Thymus (tissue), 11 donors: ENCODE data around the gene ESPNL. TPM values are rescaled to one million over a fixed set of nuclear protein-coding genes. Genes with fewer than 3 reads are reported as not detected.
"Not testable (repeated sequence)": the region's sequence is repeated elsewhere in the genome, so short reads cannot be mapped to it uniquely, and the experiment has no call there.

Experiments used
- DNase-seq, 9 donors: peaks; one replicate each; pipeline ENCODE4 v3.0.0-alpha.2; 2013; ENCODE audit warnings: low spot score in 9 of 9, low read depth in 6 of 9, missing footprints in 1 of 9
- H3K27ac ChIP-seq, 2 donors: one replicate each; pipeline ENCODE4 v1.5.1; 2013; ENCODE audit warnings: control low read depth in 1 of 2, low read depth in 1 of 2, low read length in 1 of 2, mild to moderate bottlenecking in 1 of 2, moderate library complexity in 1 of 2
- H3K27me3 ChIP-seq, 2 donors: one replicate each; pipeline ENCODE4 v1.5.1; 2013; ENCODE audit warnings: low read length in 1 of 2; ENCODE audit not compliant: control insufficient read depth in 2 of 2, insufficient read depth in 1 of 2
- H3K36me3 ChIP-seq, 2 donors: one replicate each; pipeline ENCODE4 v1.5.1; 2013; ENCODE audit warnings: low read length in 1 of 2, mild to moderate bottlenecking in 1 of 2, moderate library complexity in 1 of 2; ENCODE audit not compliant: control insufficient read depth in 2 of 2, insufficient read depth in 2 of 2
- H3K4me1 ChIP-seq, 2 donors: one replicate each; pipeline ENCODE4 v1.5.1; 2013; ENCODE audit warnings: low read length in 2 of 2; ENCODE audit not compliant: control insufficient read depth in 2 of 2, insufficient read depth in 2 of 2
- H3K4me3 ChIP-seq, 2 donors: one replicate each; pipeline ENCODE4 v1.5.1; 2013; ENCODE audit warnings: low read length in 2 of 2, control low read depth in 1 of 2, mild to moderate bottlenecking in 1 of 2
- H3K9me3 ChIP-seq, 2 donors: one replicate each; pipeline ENCODE4 v1.5.1; 2013; ENCODE audit warnings: low read length in 1 of 2, mild to moderate bottlenecking in 1 of 2; ENCODE audit not compliant: control insufficient read depth in 2 of 2, insufficient read depth in 1 of 2
- WGBS: extraction: QIAGEN DNeasy Blood & Tissue Kit; methylation state at CpG from one replicate; pipeline ENCODE4 v1.1.7; 2013; 5-methylcytosine and 5-hydroxymethylcytosine counted together
- polyA plus RNA-seq: library from polyadenylated mRNA; stranded (reverse); fragments of 200-250 nt; gene quantifications from one replicate; pipeline ENCODE4 v1.2.3, GENCODE V29; 2013
- total RNA-seq: library from RNA; stranded (reverse); fragments of 120-200 nt; gene quantifications from one replicate; pipeline ENCODE4 v1.2.4, GENCODE V29; 2013
- donor health status: healthy.

The ESPNL gene
- total and polyA plus RNA-seq, 2 donors = 0.66 to 1.5 TPM

GRCh38 chr2:238061315-238062202 lies 38.6 kb upstream of the ESPNL start:
- peak overlapping the region; percentile 69 to 80 for H3K27ac ChIP-seq
- DNase-seq = peak in 4 of 9 donors; percentile 11 to 39 (median 29)
- 6% methylated on average over 29 of the region's 29 CpGs for WGBS

DNA sequence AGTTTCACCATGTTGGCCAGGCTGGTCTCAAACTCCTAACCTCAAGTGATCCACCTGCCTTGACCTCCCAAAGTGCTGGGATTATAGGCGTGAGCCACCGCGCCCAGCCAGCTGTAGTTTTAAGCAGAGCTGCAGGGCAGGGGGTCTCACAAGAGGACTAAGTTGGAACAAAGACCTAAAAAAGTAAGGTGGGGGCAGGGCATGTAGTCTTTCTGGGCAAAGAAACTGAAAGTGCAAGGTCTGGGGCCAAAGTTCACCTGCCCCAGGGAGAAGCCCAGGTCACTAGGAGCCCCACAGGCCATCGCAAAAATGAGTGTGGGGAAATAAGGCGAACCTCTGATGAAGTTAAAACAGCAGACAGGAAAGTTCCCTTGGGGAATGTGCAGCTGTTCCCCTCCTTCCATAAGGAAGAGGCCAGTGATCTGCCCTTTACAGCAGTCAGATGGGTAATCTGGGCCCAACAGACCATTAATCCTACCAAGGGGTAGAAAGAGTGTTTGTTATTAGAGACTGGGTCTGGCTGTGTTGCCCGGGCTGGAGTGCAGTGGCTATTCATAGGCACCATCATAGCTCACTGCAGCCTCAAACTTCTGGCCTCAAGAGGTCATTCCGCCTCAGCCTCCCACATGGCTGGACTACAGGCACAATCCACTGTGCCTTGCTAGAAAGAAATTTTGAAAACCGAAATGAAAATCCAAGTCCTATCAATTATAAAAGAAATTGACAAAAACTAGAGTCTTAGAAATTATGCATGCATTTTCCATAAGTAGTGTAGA lies 36.5 kb upstream of the ESPNL start:
- Histone ChIP-seq H3K27ac (no peak overlapping the region), H3K36me3 (peaks cover 10 to 24% of the 10 kb centered on the region in 2 donors), H3K9me3 (peaks cover 1 to 5% of the 10 kb centered on the region in 2 donors), H3K4me3 (no peak overlapping the region), H3K4me1 (peaks cover 12 to 30% of the 10 kb centered on the region in 2 donors), H3K27me3 (no peaks in the 10 kb centered on the region)
- DNase-seq = no peak
- WGBS = 98% methylated on average over 8 of the region's 8 CpGs

More at GRCh38 chr2:238061315-238062202, 38.6 kb upstream of the ESPNL start:
- peak overlapping the region; percentile 76 to 86 for H3K4me3 ChIP-seq
- peaks cover 6 to 11% of the 10 kb centered on the region in 2 donors for H3K36me3 ChIP-seq
- H3K4me1 ChIP-seq = peaks cover 12 to 21% of the 10 kb centered on the region in 2 donors
- peaks cover 0 to 2% of the 10 kb centered on the region in 2 donors for H3K27me3 ChIP-seq
- peaks cover 1 to 4% of the 10 kb centered on the region in 2 donors for H3K9me3 ChIP-seq

GRCh38 chr2:238064376-238064775 lies 35.8 kb upstream of the ESPNL start:
- no peak for DNase-seq
- Histone ChIP-seq H3K27ac (no peak overlapping the region), H3K9me3 (peaks cover 1 to 5% of the 10 kb centered on the region in 2 donors), H3K4me1 (peaks cover 14 to 33% of the 10 kb centered on the region in 2 donors), H3K36me3 (peaks cover 11 to 30% of the 10 kb centered on the region in 2 donors), H3K27me3 (no peaks in the 10 kb centered on the region), H3K4me3 (no peak overlapping the region)
- WGBS = 92% methylated on average over 7 of the region's 7 CpGs

DNA sequence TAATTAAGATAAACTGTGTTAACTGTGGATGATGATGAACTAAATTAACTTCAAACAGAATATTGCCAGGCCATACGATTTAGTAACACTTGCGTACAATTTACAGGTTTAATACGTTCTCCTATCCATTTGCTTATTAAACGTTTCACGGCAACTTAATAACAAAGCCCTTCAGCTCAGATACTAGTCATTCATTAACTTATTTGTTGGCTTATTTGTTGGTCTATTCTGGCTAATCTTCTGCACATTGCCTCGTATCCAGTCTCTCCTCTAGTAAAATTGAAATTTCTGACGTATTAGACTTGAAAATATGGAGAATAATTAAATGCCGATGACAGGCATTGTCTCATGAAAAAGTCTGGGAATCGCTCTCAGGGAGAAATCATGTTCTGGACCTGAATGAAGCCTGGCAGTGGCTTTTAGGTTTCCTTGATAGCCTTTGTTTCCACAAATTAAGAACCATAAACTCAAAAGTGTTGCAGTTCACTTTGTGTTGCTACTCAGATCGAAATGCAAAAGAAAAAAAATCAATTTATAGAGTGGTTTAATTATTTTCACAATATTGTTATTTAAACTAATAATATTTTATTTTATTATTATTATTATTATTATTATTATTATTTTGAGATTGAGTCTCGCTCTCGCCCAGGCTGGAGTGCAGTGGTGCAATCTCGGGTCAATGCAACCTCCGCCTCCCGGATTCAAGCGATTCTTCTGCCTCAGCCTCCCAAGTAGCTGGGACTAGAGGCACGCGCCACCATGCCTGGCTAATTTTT lies 34.9 kb upstream of the ESPNL start:
- Histone ChIP-seq H3K36me3 (peaks cover 18 to 38% of the 10 kb centered on the region in 2 donors), H3K9me3 (peaks cover 1 to 5% of the 10 kb centered on the region in 2 donors), H3K4me1 (peaks cover 9 to 28% of the 10 kb centered on the region in 2 donors), H3K27ac (no peak overlapping the region), H3K4me3 (no peak overlapping the region), H3K27me3 (no peaks in the 10 kb centered on the region)
- 90% methylated on average over 18 of the region's 18 CpGs for WGBS
- DNase-seq = no peak

DNA sequence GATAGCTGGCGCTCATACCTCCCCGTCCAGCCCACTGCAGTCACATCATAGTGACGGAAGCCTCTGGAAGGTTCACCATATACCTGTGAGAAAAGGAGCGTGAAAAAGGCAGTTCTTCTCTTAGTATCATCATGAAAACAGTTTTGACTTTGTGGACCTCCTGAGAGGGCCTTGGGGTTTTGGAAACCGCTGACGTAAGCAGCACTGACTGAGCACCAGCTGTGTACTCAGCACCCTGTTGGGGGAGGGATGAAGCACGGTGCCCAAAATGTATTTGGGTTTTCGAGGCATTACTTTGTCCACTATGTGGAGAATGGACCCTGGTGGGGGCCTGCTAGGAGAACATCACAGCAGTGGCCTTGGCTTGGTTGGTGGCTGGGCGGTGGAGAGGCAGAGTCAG lies 33.9 kb upstream of the ESPNL start:
- no peak for DNase-seq
- no peak overlapping the region for H3K4me3 ChIP-seq
- no peaks in the 10 kb centered on the region for H3K27me3 ChIP-seq
- H3K36me3 ChIP-seq = peaks cover 18 to 41% of the 10 kb centered on the region in 2 donors
- WGBS = 93% methylated on average over 9 of the region's 9 CpGs
- H3K9me3 ChIP-seq = peaks cover 1 to 5% of the 10 kb centered on the region in 2 donors
- H3K4me1 ChIP-seq = peaks cover 9 to 27% of the 10 kb centered on the region in 2 donors
- H3K27ac ChIP-seq = no peak overlapping the region

DNA sequence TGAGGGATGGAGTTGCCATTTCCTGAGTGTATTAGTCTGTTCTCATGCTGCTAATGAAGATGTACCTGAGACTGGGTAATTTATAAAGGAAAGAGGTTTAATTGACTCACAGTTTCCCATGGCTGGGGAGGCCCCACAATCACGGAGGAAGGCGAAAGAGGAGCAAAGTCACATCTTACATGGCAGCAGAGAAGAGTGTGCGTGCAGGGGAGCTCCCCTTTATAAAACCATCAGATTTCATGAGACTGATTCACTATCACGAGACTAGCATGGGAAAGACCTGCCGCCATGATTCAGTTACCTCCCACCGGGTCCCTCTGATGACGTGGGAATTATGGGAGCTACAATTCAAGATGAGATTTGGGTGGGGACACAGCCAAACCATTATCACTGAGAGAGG lies 33.4 kb upstream of the ESPNL start:
- H3K9me3 ChIP-seq, H3K27me3 ChIP-seq, H3K27ac ChIP-seq, H3K4me3 ChIP-seq, DNase-seq: not testable (repeated sequence)
- 99% methylated on average over 7 of the region's 7 CpGs for WGBS
- Histone ChIP-seq H3K4me1 (peaks cover 4 to 22% of the 10 kb centered on the region in 2 donors), H3K36me3 (peaks cover 23 to 44% of the 10 kb centered on the region in 2 donors)

- WGBS = 74% methylated on average over 7 of the region's 7 CpGs
- H3K36me3 ChIP-seq = peaks cover 24 to 54% of the 10 kb centered on the region in 2 donors
Measured at GRCh38 chr2:238067939-238068338, 32.2 kb upstream of the ESPNL start.

GRCh38 chr2:238069021-238069709 lies 31.0 kb upstream of the ESPNL start:
- peaks cover 3 to 15% of the 10 kb centered on the region in 2 donors for H3K4me1 ChIP-seq
- peaks cover 24 to 57% of the 10 kb centered on the region in 2 donors for H3K36me3 ChIP-seq
- no peak overlapping the region for H3K27ac ChIP-seq
- no peak for DNase-seq
- no peaks in the 10 kb centered on the region for H3K27me3 ChIP-seq
- no peak overlapping the region for H3K4me3 ChIP-seq
- 80% methylated on average over 10 of the region's 10 CpGs for WGBS
- H3K9me3 ChIP-seq = peaks cover 1 to 5% of the 10 kb centered on the region in 2 donors

More at GRCh38 chr2:238067939-238068338, 32.2 kb upstream of the ESPNL start:
- Histone ChIP-seq H3K4me1 (peaks cover 3 to 18% of the 10 kb centered on the region in 2 donors), H3K4me3 (no peak overlapping the region), H3K27me3 (no peaks in the 10 kb centered on the region), H3K9me3 (peaks cover 1 to 5% of the 10 kb centered on the region in 2 donors), H3K27ac (no peak overlapping the region)
- DNase-seq = peak in 2 of 9 donors; percentile 7 to 31
